Peyer's patch (tissue), 4 donors: ENCODE results near the gene MYL10. TPM values are rescaled to one million over a fixed set of nuclear protein-coding genes. Genes with fewer than 3 reads are reported as not detected.

Experiments
- DNase-seq, 3 donors: peaks; one replicate each; pipeline ENCODE4 v3.0.0-alpha.2; 2017 to 2019
- H3K27ac ChIP-seq, 4 donors: fragments of 200-600 bp; sonication (generic); one replicate each; pipeline ENCODE4 v1.5.1; 2016 to 2019
- H3K27me3 ChIP-seq, 2 donors: fragments of 200-600 bp; sonication (generic); one replicate each; pipeline ENCODE4 v1.5.1; 2019
- H3K36me3 ChIP-seq, 3 donors: fragments of 200-600 bp; sonication (generic); one replicate each; pipeline ENCODE4 v1.5.1; 2016 to 2019
- H3K4me1 ChIP-seq, 4 donors: fragments of 200-600 bp; sonication (generic); one replicate each; pipeline ENCODE4 v1.5.1; 2016 to 2019
- H3K4me3 ChIP-seq, 4 donors: fragments of 200-600 bp; sonication (generic); 1 replicate in 3 of 4; 2 replicates in 1 of 4; pipeline ENCODE4 v1.5.1; 2016 to 2019; ENCODE audit warnings: mild to moderate bottlenecking in 1 of 4
- H3K9me3 ChIP-seq, 4 donors: fragments of 200-600 bp; sonication (generic); one replicate each; pipeline ENCODE4 v1.5.1; 2016 to 2019; ENCODE audit warnings: mild to moderate bottlenecking in 1 of 4
- POLR2A ChIP-seq, 2 donors: fragments of 450-650 bp; IDR thresholded peaks; one replicate each; pipeline ENCODE4 v1.5.1; 2017; ENCODE audit warnings: antibody characterized with exemption in 2 of 2, mild to moderate bottlenecking in 2 of 2, moderate library complexity in 2 of 2
- total RNA-seq, 4 donors: library from RNA; depleted of rRNA; stranded (reverse); fragments of >200 nt; gene quantifications; one replicate each; pipeline ENCODE4 v1.1.0, GENCODE V29; 2016
- TF ChIP-seq, protein P1 (sequence below), 6 experiments: fragments of 450-650 bp in 4 of 6; fragments of 200-600 bp in 2 of 6; sonication (generic) in 1 of 6; IDR thresholded peaks; one replicate each; pipeline ENCODE4 v1.5.1; 2017 to 2019; ENCODE audit warnings: antibody characterized with exemption in 6 of 6, mild to moderate bottlenecking in 3 of 6, moderate library complexity in 1 of 6

Gene MYL10
- total RNA-seq, 4 donors from 2014 or later = not detected

DNA sequence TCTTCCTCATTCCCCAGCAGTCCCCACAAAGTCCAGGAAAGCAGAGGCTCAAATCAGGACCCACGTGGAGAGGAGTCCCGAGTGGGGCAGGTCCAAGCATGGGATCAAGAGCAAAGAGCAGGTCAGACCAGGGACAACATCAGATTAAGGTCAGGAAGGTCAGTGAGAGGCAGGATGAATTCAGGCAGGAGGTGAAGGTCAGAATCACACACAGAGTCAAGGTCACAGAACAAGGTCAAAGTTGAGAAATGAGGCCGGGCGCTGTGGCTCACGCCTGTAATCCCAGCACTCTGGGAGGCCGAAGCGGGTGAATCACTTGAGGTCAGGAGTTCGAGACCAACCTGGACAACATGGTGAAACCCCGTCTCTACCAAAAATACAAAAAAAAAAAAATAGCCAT is 2.3 kb downstream of the MYL10 start:
- no peak overlapping the region for H3K27ac ChIP-seq
- no peak overlapping the region for H3K4me3 ChIP-seq
- DNase-seq = no peak
- no peaks in the 10 kb centered on the region for H3K27me3 ChIP-seq
- no peaks in the 10 kb centered on the region for H3K4me1 ChIP-seq
- no peaks in the 10 kb centered on the region for H3K9me3 ChIP-seq
- TF ChIP-seq, protein P1, sequence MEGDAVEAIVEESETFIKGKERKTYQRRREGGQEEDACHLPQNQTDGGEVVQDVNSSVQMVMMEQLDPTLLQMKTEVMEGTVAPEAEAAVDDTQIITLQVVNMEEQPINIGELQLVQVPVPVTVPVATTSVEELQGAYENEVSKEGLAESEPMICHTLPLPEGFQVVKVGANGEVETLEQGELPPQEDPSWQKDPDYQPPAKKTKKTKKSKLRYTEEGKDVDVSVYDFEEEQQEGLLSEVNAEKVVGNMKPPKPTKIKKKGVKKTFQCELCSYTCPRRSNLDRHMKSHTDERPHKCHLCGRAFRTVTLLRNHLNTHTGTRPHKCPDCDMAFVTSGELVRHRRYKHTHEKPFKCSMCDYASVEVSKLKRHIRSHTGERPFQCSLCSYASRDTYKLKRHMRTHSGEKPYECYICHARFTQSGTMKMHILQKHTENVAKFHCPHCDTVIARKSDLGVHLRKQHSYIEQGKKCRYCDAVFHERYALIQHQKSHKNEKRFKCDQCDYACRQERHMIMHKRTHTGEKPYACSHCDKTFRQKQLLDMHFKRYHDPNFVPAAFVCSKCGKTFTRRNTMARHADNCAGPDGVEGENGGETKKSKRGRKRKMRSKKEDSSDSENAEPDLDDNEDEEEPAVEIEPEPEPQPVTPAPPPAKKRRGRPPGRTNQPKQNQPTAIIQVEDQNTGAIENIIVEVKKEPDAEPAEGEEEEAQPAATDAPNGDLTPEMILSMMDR (IDR thresholded peaks at IDR 0.05) = no peak
- TF ChIP-seq POLR2A (IDR thresholded peaks at IDR 0.05) = no peak
- no peaks in the 10 kb centered on the region for H3K36me3 ChIP-seq

DNA sequence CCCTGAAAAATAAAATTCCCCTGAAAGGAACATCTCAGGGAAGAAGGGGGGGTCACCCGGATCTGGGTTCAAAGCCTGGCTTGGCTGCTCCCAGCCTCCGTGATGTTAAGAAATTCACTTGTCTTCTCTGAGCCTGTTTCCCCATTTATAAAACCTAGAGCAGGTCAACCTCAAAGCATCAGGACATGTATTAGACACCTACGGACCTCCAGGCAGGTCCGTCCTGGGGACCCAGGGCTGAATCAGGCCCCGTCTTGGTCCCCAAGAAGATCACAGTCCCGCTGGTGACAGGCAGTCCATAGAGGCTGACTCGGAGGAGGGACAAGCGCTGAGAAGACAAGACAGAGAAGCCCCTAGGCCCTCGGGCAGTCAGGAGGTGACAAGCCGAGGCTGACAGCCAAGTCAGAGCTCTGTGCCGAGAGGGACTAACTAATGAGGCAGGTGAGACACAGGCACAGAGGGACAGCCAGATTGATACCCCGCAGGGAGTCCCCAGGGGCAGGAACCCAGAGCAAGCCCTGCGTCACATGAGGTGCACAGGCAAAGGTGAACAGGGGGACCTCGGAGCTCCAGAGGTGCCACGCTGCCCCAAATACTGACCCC is 2.9 kb downstream of the MYL10 start:
- no peaks in the 10 kb centered on the region for H3K9me3 ChIP-seq
- no peak for DNase-seq
- TF ChIP-seq, protein P1 (IDR thresholded peaks at IDR 0.05) = no peak
- TF ChIP-seq POLR2A (IDR thresholded peaks at IDR 0.05) = no peak
- no peaks in the 10 kb centered on the region for H3K4me1 ChIP-seq
- no peaks in the 10 kb centered on the region for H3K36me3 ChIP-seq
- no peak overlapping the region for H3K4me3 ChIP-seq
- no peak overlapping the region for H3K27ac ChIP-seq
- no peaks in the 10 kb centered on the region for H3K27me3 ChIP-seq

DNA sequence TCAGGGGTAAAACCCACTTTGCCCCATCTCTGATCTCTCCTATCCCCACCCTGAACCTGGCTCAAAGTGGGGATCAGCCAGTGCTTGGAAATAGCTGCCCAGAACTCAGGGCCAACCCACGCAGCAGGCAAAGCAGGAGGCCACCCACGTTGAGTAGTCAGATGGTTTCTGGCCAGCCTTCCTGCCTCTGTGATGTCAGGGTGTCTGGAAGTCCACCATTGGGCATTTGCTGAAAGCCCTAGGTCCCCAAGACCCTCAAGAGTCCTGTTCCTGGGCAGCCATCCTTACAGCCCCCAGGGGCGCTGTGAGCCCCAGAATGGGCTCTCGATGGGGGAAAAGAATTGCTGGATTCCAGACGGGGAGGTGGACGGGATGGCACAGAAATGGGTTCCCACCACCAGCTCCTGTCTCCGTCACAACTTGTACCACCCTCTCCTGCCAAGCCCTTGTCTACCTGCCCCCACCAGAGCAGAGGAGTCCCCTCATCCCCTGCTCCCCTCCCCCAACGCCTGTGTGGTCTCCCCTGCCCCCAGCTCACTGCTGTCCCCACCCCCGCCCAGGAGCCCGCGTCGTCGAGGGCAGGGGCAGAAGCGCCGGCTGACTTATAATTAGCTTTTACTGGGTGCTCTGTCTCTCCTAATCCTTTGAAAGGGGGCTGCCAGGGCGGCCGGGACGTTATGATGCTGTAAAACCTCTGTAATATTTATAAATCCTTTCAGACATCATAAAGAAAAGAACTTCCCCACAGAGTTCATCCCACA is 3.9 kb downstream of the MYL10 start:
- Histone ChIP-seq H3K4me1 (no peaks in the 10 kb centered on the region), H3K27me3 (no peaks in the 10 kb centered on the region), H3K36me3 (no peaks in the 10 kb centered on the region), H3K9me3 (no peaks in the 10 kb centered on the region), H3K4me3 (no peak overlapping the region), H3K27ac (no peak overlapping the region)
- no peak for TF ChIP-seq POLR2A (IDR thresholded peaks at IDR 0.05)
- TF ChIP-seq, protein P1 (IDR thresholded peaks at IDR 0.05) = no peak
- DNase-seq = no peak

DNA sequence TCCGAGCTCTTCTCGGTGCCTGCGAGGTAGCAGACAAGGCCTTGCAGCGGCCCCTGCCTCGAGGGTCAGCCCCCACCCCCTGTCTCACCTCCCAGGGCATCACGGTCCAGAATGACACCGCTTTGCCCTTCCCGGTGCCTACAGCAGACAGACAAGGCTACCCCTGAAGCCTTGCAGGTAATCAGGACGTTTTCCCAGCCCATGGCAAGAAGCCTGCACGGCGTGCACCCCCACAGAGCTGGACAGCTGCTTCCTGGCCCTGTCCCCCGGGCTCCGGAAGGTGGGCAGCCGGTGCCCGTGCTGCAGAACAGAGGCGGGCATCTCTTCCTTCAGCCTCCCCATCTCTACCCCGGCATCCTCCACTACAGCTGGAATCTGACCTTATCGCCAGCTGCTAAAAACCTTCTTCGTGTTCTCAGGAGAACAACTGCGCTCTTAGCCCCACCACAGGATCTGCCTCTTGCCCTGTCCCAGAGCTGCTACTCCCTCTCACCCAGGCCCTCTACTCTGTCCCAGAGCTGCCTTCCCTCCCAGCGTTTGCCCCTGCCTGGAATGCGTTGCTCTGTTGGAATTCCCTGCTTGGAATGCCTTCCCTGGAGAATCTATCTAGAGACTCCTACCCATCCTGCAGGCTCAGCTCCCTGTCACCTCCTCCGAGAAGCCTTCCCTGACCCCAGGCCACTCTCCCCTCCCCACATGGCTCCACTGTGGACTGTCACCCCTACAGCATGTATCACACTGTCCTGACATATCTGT is 4.7 kb downstream of the MYL10 start:
- no peak overlapping the region for H3K27ac ChIP-seq
- no peak for DNase-seq
- no peaks in the 10 kb centered on the region for H3K4me1 ChIP-seq
- TF ChIP-seq, protein P1 (IDR thresholded peaks at IDR 0.05) = no peak
- TF ChIP-seq POLR2A (IDR thresholded peaks at IDR 0.05) = no peak
- H3K27me3 ChIP-seq = no peaks in the 10 kb centered on the region
- H3K9me3 ChIP-seq = no peaks in the 10 kb centered on the region
- no peak overlapping the region for H3K4me3 ChIP-seq
- H3K36me3 ChIP-seq = no peaks in the 10 kb centered on the region

DNA sequence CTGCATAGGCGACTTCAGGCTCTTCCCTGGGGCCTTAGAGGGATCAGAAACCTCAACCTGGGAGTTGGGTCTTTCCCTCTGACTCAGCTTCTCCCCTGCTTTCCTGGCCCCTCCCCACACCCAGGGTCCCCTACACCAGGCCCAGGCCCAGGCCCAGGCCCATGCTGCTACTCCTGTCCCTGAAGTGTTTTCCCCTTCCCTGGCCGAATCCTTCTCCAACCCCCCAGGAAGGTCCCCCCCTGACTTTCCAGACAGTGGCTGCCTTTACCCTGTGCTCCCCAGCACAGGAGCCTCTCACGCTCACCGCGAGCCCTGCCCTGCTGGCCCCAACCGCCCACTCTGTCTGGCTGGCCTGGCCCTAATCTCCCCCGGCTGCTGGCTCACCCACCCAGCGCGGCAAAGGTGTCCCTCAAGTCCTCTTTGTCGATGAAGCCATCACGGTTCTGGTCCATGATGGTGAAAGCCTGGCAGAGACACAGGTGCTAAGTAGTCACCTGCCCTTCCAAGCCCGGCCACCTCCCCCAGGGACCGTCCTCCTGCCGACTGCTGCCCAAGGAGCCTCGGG is 6.4 kb downstream of the MYL10 start:
- Histone ChIP-seq H3K36me3 (no peaks in the 10 kb centered on the region), H3K9me3 (no peaks in the 10 kb centered on the region), H3K27ac (no peak overlapping the region), H3K27me3 (no peaks in the 10 kb centered on the region), H3K4me1 (no peaks in the 10 kb centered on the region), H3K4me3 (no peak overlapping the region)
- TF ChIP-seq POLR2A (IDR thresholded peaks at IDR 0.05) = no peak
- TF ChIP-seq, protein P1 (IDR thresholded peaks at IDR 0.05) = no peak
- no peak for DNase-seq
